B cell (primary cell): ENCODE results near the gene OTOGL.

Experiments used
- CTCF ChIP-seq: fragments of 200-600 bp; IDR thresholded peaks from one replicate; pipeline ENCODE4 v1.8.0; 2022; ENCODE audit warnings: antibody characterized with exemption, mild to moderate bottlenecking
- EZH2 ChIP-seq: IDR thresholded peaks from 2 replicates; pipeline ENCODE4 v1.6.1; 2012; ENCODE audit warnings: borderline replicate concordance, low read depth, mild to moderate bottlenecking, moderate library complexity, low read length; ENCODE audit not compliant: insufficient read depth, poor library complexity, severe bottlenecking

- TF ChIP-seq CTCF: no peak
- no peak for TF ChIP-seq EZH2
Observed at GRCh38 chr12:80268924-80269749, 169.8 kb downstream of the OTOGL start.
